ENCODE results near the gene ANXA1. TPM values are rescaled to one million over a fixed set of nuclear protein-coding genes. Genes with fewer than 3 reads are reported as not detected.

Gene ANXA1
- total RNA-seq, 2 experiments from 2014 or later, result 310 to 317 TPM

DNA sequence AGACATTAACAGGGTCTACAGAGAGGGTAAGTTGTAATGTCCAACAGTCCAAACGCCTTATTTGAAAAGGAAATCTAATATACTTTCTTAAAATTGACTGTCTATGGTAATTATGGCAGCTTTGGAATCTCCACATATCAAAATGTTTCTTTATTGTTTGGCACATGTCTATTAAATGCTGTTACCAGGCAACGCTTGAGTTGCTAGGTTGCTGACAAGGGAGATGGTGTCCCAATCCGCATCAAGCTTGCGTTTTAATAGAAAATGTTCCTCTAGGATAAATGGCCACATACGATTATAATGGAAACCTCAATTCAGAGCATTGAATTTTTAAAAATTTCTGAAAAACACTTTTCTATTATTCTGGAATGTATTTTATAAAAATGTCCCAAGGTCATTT is 9.2 kb downstream of the ANXA1 start:
- Mint-ChIP-seq H3K9me3 (no peaks in the 10 kb centered on the region), H3K4me3 (no peak overlapping the region), H3K27me3 (no peaks in the 10 kb centered on the region), H3K36me3 (ENCODE audit: low read depth) (peaks cover 86% of the 10 kb centered on the region), H3K4me1 (ENCODE audit: low read depth) (peaks cover 31% of the 10 kb centered on the region), H3K27ac (no peak overlapping the region)
- intact Hi-C loops (cut with DNase I, micrococcal nuclease), result loop anchor here in 1 of 2 experiments (5.0 to 10.0 kb wide), 2 partner anchors 34 to 806 kb away; no protein-coding TSS in a partner anchor
- DNase-seq (no peak), ATAC-seq (ENCODE audit: poor library complexity) (no peak)
- Histone ChIP-seq H3K9me3 (ENCODE audit: control insufficient read depth in 1 of 2, insufficient read depth in 1 of 2, low read length in 2 of 2) (no peaks in the 10 kb centered on the region), H3K4me3 (ENCODE audit: low read length) (no peak overlapping the region), H3K36me3 (ENCODE audit: insufficient read depth, low read length) (peaks cover 87% of the 10 kb centered on the region), H3K4me1 (ENCODE audit: insufficient read depth, low read length) (peaks cover 18% of the 10 kb centered on the region), H3K27me3 (ENCODE audit: control insufficient read depth in 1 of 2, insufficient read depth in 2 of 2, low read length in 2 of 2) (no peaks in the 10 kb centered on the region), H3K27ac (ENCODE audit: low read depth in 1 of 2, low read length in 2 of 2) (no peak overlapping the region)
- TF ChIP-seq CTCF (IDR thresholded peaks at IDR 0.05), result no peak
- ChIA-PET CTCF (interaction anchor here (0.9 kb wide), 1 partner anchor 53 kb away, joined by 3 read pairs; no protein-coding TSS in a partner anchor), POLR2A (no interaction called here)

DNA sequence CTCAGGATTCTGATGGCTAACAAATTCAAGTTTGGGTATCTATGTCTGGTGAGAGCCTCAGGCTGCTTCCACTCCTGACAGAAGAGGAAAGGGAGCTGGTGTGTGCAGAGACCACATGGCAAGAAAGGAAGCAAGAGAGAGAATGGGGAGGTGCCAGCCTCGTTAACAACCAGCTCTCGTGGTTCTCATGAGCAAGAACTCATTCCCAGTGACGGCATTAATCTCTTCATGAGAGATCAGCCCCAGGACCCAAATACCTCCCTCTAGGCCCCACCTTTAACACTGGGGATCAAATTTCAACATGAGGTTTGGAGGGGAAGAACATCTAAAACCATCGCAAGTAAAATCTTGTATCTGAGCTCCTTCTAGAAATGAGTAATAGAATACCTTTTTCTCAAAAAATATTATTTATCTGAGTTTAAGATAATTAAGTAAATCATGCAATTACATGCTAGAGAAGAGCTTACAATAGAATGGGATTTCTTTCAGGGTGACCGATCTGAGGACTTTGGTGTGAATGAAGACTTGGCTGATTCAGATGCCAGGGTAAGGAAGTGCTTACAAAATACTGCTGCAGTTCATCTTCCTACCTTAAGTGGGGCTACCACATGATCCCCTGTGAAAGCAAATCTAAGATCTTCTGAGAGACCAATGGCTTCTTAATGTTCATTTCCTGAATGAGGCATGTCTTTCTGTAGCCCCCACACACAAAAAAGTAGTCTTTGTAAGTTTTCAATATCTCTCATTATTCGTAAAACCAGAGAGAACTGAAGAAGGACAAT is 11.5 kb downstream of the ANXA1 start:
- Mint-ChIP-seq H3K4me1 (ENCODE audit: low read depth) (peaks cover 32% of the 10 kb centered on the region), H3K27me3 (no peaks in the 10 kb centered on the region), H3K4me3 (no peak overlapping the region), H3K27ac (peak overlapping the region; percentile 74), H3K36me3 (ENCODE audit: low read depth) (peaks cover 97% of the 10 kb centered on the region), H3K9me3 (no peaks in the 10 kb centered on the region)
- H3K36me3 ChIP-seq (ENCODE audit: insufficient read depth, low read length), result peaks cover 100% of the 10 kb centered on the region
- peak in 2 of 14 experiments; percentile 30 to 33 for DNase-seq
- no peak overlapping the region for H3K4me3 ChIP-seq (ENCODE audit: low read length)
- no peaks in the 10 kb centered on the region for H3K9me3 ChIP-seq (ENCODE audit: control insufficient read depth in 1 of 2, insufficient read depth in 1 of 2, low read length in 2 of 2)
- TF ChIP-seq CTCF (IDR thresholded peaks at IDR 0.05), result no peak
- ATAC-seq (ENCODE audit: poor library complexity), result peak; percentile 37
- peaks cover 7% of the 10 kb centered on the region for H3K4me1 ChIP-seq (ENCODE audit: insufficient read depth, low read length)
- POLR2A ChIA-PET, result no interaction called here
- intact Hi-C loops (cut with DNase I, micrococcal nuclease), result loop anchor here in 1 of 2 experiments (5.0 to 10.0 kb wide), 2 partner anchors 36 to 808 kb away; no protein-coding TSS in a partner anchor
- no peak overlapping the region for H3K27ac ChIP-seq (ENCODE audit: low read depth in 1 of 2, low read length in 2 of 2)
- CTCF ChIA-PET, result interaction anchor here (0.9 to 1.3 kb wide), 2 partner anchors 10 to 56 kb away, joined by 4 to 6 read pairs; no protein-coding TSS in a partner anchor
- H3K27me3 ChIP-seq (ENCODE audit: control insufficient read depth in 1 of 2, insufficient read depth in 2 of 2, low read length in 2 of 2), result no peaks in the 10 kb centered on the region

DNA sequence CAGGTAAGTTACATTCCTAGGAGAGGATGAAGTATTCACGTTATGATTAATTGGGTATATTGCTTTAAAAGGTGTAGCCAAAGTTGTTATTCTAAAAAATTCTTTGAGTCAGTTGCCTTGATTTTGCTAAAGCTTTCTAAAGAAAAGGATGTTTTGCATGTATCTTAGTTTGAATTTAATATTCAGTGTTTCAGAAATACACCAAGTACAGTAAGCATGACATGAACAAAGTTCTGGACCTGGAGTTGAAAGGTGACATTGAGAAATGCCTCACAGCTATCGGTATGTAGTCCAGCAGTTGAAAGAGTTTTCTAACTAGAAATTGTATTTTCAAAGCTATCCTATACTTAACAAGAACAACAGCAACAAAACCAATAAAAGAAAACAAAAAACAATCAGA is 14.2 kb downstream of the ANXA1 start:
- Histone ChIP-seq H3K27me3 (ENCODE audit: control insufficient read depth in 1 of 2, insufficient read depth in 2 of 2, low read length in 2 of 2) (no peaks in the 10 kb centered on the region), H3K4me1 (ENCODE audit: insufficient read depth, low read length) (peaks cover 4% of the 10 kb centered on the region), H3K27ac (ENCODE audit: low read depth in 1 of 2, low read length in 2 of 2) (no peak overlapping the region), H3K4me3 (ENCODE audit: low read length) (no peak overlapping the region), H3K36me3 (ENCODE audit: insufficient read depth, low read length) (peaks cover 98% of the 10 kb centered on the region), H3K9me3 (ENCODE audit: control insufficient read depth in 1 of 2, insufficient read depth in 1 of 2, low read length in 2 of 2) (no peaks in the 10 kb centered on the region)
- H3K4me1 Mint-ChIP-seq (ENCODE audit: low read depth), result peaks cover 21% of the 10 kb centered on the region
- H3K9me3 Mint-ChIP-seq, result no peaks in the 10 kb centered on the region
- H3K4me3 Mint-ChIP-seq, result no peak overlapping the region
- intact Hi-C loops (cut with DNase I, micrococcal nuclease), result loop anchor here (5.0 to 10.0 kb wide), 2 partner anchors 34 to 811 kb away; no protein-coding TSS in a partner anchor
- H3K27ac Mint-ChIP-seq, result peak overlapping the region; percentile 72
- ChIA-PET POLR2A (no interaction called here), CTCF (interaction anchor here (1.0 to 1.1 kb wide), 2 partner anchors 31 to 58 kb away, joined by 3 to 5 read pairs; no protein-coding TSS in a partner anchor)
- H3K27me3 Mint-ChIP-seq, result no peaks in the 10 kb centered on the region
- H3K36me3 Mint-ChIP-seq (ENCODE audit: low read depth), result peaks cover 93% of the 10 kb centered on the region
- TF ChIP-seq CTCF (IDR thresholded peaks at IDR 0.05), result no peak
- ATAC-seq (ENCODE audit: poor library complexity) (no peak), DNase-seq (no peak)
